HepG2 (cell line): ENCODE data around the gene ACOT9. TPM values are rescaled to one million over a fixed set of nuclear protein-coding genes. Genes with fewer than 3 reads are reported as not detected.

Source experiments
- ARNT ChIP-seq: fragments of 450-650 bp; IDR thresholded peaks from 2 replicates; pipeline ENCODE4 v1.6.1; 2017
- ARNT2 ChIP-seq: sonication (generic); formaldehyde crosslinking; IDR thresholded peaks from 2 replicates; pipeline ENCODE4 v1.8.0; 2022; ENCODE audit warnings: mild to moderate bottlenecking, low read depth, missing genetic modification reagents, moderate library complexity
- BORCS8-MEF2B ChIP-seq: sonication (generic); formaldehyde crosslinking; IDR thresholded peaks from 2 replicates; pipeline ENCODE4 v1.8.0; 2022; ENCODE audit warnings: mild to moderate bottlenecking, missing genetic modification reagents
- HNRNPK ChIP-seq: fragments of 200-400 bp; formaldehyde crosslinking; IDR thresholded peaks from 2 replicates; pipeline ENCODE4 v1.6.1; 2018; ENCODE audit warnings: low read length, low read depth, moderate library complexity, mild to moderate bottlenecking; ENCODE audit not compliant: poor library complexity, severe bottlenecking
- KMT2A ChIP-seq: sonication (generic); formaldehyde crosslinking; IDR thresholded peaks from 2 replicates; pipeline ENCODE4 v1.4.0; 2020; ENCODE audit warnings: missing genetic modification reagents
- RXRA ChIP-seq: sonication (generic); formaldehyde crosslinking; IDR thresholded peaks from 2 replicates; pipeline ENCODE4 v1.5.1; 2020; ENCODE audit warnings: missing genetic modification reagents
- SCMH1 ChIP-seq: sonication (generic); formaldehyde crosslinking; IDR thresholded peaks from 2 replicates; pipeline ENCODE4 v1.9.0; 2021; ENCODE audit warnings: missing genetic modification reagents, mild to moderate bottlenecking, borderline replicate concordance
- SIN3B ChIP-seq: fragments of 150-350 bp; IDR thresholded peaks from 2 replicates; pipeline ENCODE4 v1.6.1; 2014; ENCODE audit warnings: low read length
- SPEN ChIP-seq: sonication (generic); formaldehyde crosslinking; IDR thresholded peaks from 2 replicates; pipeline ENCODE4 v1.5.1; 2020; ENCODE audit warnings: low read depth, mild to moderate bottlenecking, missing genetic modification reagents
- SRSF1 ChIP-seq: fragments of 200-400 bp; formaldehyde crosslinking; optimal IDR thresholded peaks from 2 replicates; pipeline ENCODE3; 2017; ENCODE audit warnings: mild to moderate bottlenecking, low read depth, low read length, moderate library complexity
- ZIK1 ChIP-seq: sonication (generic); formaldehyde crosslinking; IDR thresholded peaks from 2 replicates; pipeline ENCODE4 v1.5.0; 2020; ENCODE audit warnings: mild to moderate bottlenecking, low read depth, missing genetic modification reagents, borderline replicate concordance
- ZNF33A ChIP-seq: sonication (generic); formaldehyde crosslinking; IDR thresholded peaks from 2 replicates; pipeline ENCODE4 v1.5.1; 2020; ENCODE audit warnings: missing genetic modification reagents, mild to moderate bottlenecking, moderate library complexity, borderline replicate concordance
- ZNF572 ChIP-seq: sonication (generic); formaldehyde crosslinking; IDR thresholded peaks from 2 replicates; pipeline ENCODE4 v1.5.1; 2020; ENCODE audit warnings: mild to moderate bottlenecking, missing genetic modification reagents
- ZNF761 ChIP-seq: sonication (generic); formaldehyde crosslinking; conservative IDR thresholded peaks from 2 replicates; pipeline ENCODE4 v1.4.0; 2020; ENCODE audit warnings: mild to moderate bottlenecking, missing genetic modification reagents
- polyA plus RNA-seq, 8 experiments: library from polyadenylated mRNA; depleted of rRNA in 3 of 8; stranded (reverse) in 7 of 8; unstranded in 1 of 8; fragments of >200 nt; fragmentation: Illumina TruSeq in 4 of 8; extraction: Trizol in 4 of 8; gene quantifications; 2 replicates each; pipeline versions ENCODE4 v1.2.1 to v1.2.3, GENCODE V29; 2011 to 2016; ENCODE audit warnings: low read depth in 4 of 8, missing spikeins in 1 of 8, mixed read lengths in 1 of 8; ENCODE audit not compliant: insufficient read depth in 1 of 8
- total RNA-seq, 5 experiments: library from RNA; depleted of rRNA; stranded (reverse); fragments of >200 nt; fragmentation: Illumina TruSeq; extraction: Trizol; gene quantifications; 2 replicates each; pipeline ENCODE4 v1.2.3, GENCODE V29; 2016; ENCODE audit warnings: low read depth in 1 of 5
- TF ChIP-seq, protein P1 (sequence below): sonication (generic); formaldehyde crosslinking; IDR thresholded peaks from 2 replicates; pipeline ENCODE4 v1.8.1; 2023; ENCODE audit warnings: mild to moderate bottlenecking, missing genetic modification reagents
- TF ChIP-seq, protein P2 (sequence below): IDR thresholded peaks from 2 replicates; pipeline ENCODE4 v1.6.1; 2018; ENCODE audit warnings: missing genetic modification reagents
- TF ChIP-seq, protein P3 (sequence below): IDR thresholded peaks from 2 replicates; pipeline ENCODE4 v1.6.1; 2016; ENCODE audit warnings: missing compliant biosample characterization, missing genetic modification reagents, borderline replicate concordance
- TF ChIP-seq, protein P4 (sequence below): sonication (generic); formaldehyde crosslinking; IDR thresholded peaks from 2 replicates; pipeline ENCODE4 v1.4.0; 2020; ENCODE audit warnings: mild to moderate bottlenecking, missing genetic modification reagents
- TF ChIP-seq, protein P5 (sequence below): sonication (generic); formaldehyde crosslinking; IDR thresholded peaks from 2 replicates; pipeline ENCODE4 v1.4.0; 2020; ENCODE audit warnings: missing genetic modification reagents

ACOT9 gene
- total and polyA plus RNA-seq, 2 of the 13 experiments (the other 11 are each of a cell fraction or from before 2014, with no cell fraction given), result 33.3 to 36.9 TPM

DNA sequence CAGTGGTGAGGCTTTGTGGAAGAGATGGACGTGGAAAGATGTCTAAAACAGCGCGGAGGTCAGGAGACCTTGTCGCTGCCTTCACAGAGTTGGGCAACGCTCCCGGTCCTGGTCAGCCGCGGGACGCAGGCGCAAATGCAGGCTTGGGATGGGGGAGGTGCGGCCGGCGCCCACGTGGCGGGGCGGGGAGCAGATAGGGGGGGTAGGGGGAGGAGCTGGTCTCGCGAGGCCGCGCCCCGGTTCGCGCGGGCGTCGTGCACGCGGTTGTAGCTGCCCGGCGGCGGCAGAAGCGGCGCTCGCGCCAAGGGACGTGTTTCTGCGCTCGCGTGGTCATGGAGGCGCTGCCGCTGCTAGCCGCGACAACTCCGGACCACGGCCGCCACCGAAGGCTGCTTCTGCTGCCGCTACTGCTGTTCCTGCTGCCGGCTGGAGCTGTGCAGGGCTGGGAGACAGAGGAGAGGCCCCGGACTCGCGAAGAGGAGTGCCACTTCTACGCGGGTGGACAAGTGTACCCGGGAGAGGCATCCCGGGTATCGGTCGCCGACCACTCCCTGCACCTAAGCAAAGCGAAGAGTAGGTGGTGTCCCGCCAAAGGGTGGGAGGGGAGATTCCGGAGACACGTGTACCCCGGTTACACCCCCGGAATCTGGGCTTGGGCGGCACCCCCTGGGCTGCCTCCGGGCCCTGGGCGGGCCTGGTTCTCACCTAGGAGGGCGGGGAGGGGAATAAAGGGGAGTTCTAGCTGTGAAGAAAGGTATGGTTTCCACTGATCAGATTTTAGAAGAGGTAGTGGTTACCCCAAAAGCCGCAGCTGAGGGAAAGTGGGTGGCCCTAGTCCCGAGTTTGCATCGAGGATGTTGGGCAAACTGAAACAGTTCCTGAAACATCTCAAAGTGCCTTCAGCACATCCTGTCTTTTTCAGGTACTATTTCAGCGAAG is 75.6 kb downstream of the ACOT9 start, which contains the start of gene PRDX4 (continued):
- TF ChIP-seq, protein P1, sequence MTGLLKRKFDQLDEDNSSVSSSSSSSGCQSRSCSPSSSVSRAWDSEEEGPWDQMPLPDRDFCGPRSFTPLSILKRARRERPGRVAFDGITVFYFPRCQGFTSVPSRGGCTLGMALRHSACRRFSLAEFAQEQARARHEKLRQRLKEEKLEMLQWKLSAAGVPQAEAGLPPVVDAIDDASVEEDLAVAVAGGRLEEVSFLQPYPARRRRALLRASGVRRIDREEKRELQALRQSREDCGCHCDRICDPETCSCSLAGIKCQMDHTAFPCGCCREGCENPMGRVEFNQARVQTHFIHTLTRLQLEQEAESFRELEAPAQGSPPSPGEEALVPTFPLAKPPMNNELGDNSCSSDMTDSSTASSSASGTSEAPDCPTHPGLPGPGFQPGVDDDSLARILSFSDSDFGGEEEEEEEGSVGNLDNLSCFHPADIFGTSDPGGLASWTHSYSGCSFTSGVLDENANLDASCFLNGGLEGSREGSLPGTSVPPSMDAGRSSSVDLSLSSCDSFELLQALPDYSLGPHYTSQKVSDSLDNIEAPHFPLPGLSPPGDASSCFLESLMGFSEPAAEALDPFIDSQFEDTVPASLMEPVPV (CRISPR knock-in tag), result peak; percentile 72; the same call in 1 of the 2 replicates
- peak; percentile 57 for TF ChIP-seq RXRA (CRISPR knock-in tag)
- no peak for TF ChIP-seq SCMH1
- TF ChIP-seq ZNF572 (CRISPR knock-in tag), result no peak
- TF ChIP-seq SPEN (CRISPR knock-in tag), result peak; percentile 56; the same call in 1 of the 2 replicates
- TF ChIP-seq HNRNPK, result peak; percentile 21
- TF ChIP-seq, protein P2, sequence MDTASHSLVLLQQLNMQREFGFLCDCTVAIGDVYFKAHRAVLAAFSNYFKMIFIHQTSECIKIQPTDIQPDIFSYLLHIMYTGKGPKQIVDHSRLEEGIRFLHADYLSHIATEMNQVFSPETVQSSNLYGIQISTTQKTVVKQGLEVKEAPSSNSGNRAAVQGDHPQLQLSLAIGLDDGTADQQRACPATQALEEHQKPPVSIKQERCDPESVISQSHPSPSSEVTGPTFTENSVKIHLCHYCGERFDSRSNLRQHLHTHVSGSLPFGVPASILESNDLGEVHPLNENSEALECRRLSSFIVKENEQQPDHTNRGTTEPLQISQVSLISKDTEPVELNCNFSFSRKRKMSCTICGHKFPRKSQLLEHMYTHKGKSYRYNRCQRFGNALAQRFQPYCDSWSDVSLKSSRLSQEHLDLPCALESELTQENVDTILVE (CRISPR knock-in tag), result peak; percentile 50; the same call in 1 of the 2 replicates
- TF ChIP-seq SRSF1, result peak; percentile 42
- 0 out of 2 replicates have a peak, but pooled peaks have one; percentile 63 for TF ChIP-seq ARNT2 (CRISPR knock-in tag)
- peak; percentile 27; the same call in 1 of the 2 replicates for TF ChIP-seq KMT2A (CRISPR knock-in tag)
- no peak for TF ChIP-seq SIN3B
- TF ChIP-seq, protein P3, sequence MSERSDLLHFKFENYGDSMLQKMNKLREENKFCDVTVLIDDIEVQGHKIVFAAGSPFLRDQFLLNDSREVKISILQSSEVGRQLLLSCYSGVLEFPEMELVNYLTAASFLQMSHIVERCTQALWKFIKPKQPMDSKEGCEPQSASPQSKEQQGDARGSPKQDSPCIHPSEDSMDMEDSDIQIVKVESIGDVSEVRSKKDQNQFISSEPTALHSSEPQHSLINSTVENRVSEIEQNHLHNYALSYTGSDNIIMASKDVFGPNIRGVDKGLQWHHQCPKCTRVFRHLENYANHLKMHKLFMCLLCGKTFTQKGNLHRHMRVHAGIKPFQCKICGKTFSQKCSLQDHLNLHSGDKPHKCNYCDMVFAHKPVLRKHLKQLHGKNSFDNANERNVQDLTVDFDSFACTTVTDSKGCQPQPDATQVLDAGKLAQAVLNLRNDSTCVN (CRISPR knock-in tag), result 0 out of 2 replicates have a peak, but pooled peaks have one; percentile 39
- TF ChIP-seq ZNF761 (CRISPR knock-in tag), result 0 out of 2 replicates have a peak, but pooled peaks have one; percentile 42
- TF ChIP-seq, protein P4, sequence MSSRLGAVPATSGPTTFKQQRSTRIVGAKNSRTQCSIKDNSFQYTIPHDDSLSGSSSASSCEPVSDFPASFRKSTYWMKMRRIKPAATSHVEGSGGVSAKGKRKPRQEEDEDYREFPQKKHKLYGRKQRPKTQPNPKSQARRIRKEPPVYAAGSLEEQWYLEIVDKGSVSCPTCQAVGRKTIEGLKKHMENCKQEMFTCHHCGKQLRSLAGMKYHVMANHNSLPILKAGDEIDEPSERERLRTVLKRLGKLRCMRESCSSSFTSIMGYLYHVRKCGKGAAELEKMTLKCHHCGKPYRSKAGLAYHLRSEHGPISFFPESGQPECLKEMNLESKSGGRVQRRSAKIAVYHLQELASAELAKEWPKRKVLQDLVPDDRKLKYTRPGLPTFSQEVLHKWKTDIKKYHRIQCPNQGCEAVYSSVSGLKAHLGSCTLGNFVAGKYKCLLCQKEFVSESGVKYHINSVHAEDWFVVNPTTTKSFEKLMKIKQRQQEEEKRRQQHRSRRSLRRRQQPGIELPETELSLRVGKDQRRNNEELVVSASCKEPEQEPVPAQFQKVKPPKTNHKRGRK (CRISPR knock-in tag), result no peak
- peak; percentile 42; the same call in 1 of the 2 replicates for TF ChIP-seq BORCS8-MEF2B (CRISPR knock-in tag)
- no peak for TF ChIP-seq ZNF33A (CRISPR knock-in tag)
- TF ChIP-seq, protein P5, sequence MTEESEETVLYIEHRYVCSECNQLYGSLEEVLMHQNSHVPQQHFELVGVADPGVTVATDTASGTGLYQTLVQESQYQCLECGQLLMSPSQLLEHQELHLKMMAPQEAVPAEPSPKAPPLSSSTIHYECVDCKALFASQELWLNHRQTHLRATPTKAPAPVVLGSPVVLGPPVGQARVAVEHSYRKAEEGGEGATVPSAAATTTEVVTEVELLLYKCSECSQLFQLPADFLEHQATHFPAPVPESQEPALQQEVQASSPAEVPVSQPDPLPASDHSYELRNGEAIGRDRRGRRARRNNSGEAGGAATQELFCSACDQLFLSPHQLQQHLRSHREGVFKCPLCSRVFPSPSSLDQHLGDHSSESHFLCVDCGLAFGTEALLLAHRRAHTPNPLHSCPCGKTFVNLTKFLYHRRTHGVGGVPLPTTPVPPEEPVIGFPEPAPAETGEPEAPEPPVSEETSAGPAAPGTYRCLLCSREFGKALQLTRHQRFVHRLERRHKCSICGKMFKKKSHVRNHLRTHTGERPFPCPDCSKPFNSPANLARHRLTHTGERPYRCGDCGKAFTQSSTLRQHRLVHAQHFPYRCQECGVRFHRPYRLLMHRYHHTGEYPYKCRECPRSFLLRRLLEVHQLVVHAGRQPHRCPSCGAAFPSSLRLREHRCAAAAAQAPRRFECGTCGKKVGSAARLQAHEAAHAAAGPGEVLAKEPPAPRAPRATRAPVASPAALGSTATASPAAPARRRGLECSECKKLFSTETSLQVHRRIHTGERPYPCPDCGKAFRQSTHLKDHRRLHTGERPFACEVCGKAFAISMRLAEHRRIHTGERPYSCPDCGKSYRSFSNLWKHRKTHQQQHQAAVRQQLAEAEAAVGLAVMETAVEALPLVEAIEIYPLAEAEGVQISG (CRISPR knock-in tag), result 0 out of 2 replicates have a peak, but pooled peaks have one; percentile 50
- 0 out of 2 replicates have a peak, but pooled peaks have one; percentile 68 for TF ChIP-seq ZIK1
- TF ChIP-seq ARNT, result no peak
